Astrocyte (in vitro differentiated cells and primary cell): ENCODE results near the gene RABL2B.
"Not testable (repeated sequence)": the region's sequence is repeated elsewhere in the genome, so short reads cannot be mapped to it uniquely, and the experiment has no call there.

ENCODE experiments used
- EZH2 ChIP-seq: IDR thresholded peaks from 2 replicates; pipeline ENCODE4 v1.6.1; 2012; ENCODE audit warnings: mild to moderate bottlenecking, low read length, inconsistent platforms; ENCODE audit not compliant: insufficient read depth
- TF ChIP-seq, protein P1 (sequence below): IDR thresholded peaks from 2 replicates; pipeline ENCODE4 v1.5.1; 2011; ENCODE audit warnings: low read depth, mild to moderate bottlenecking, inconsistent platforms, low read length, moderate library complexity; ENCODE audit not compliant: insufficient read depth

DNA sequence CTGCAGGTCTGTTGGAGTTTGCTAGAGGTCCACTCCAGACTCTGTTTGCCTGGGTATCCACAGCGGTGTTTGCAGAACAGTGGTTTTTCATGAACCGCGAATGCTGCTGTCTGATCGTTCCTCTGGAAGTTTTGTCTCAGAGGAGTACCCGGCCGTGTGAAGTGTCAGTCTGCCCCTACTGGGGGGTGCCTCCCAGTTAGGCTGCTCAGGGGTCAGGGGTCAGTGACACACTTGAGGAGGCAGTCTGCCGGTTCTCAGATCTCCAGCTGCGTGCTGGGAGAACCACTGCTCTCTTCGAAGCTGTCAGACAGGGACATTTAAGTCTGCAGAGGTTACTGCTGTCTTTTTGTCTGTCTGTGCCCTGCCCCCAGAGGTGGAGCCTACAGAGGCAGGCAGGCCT, 27.0 kb downstream of the RABL2B start:
- TF ChIP-seq, protein P1, sequence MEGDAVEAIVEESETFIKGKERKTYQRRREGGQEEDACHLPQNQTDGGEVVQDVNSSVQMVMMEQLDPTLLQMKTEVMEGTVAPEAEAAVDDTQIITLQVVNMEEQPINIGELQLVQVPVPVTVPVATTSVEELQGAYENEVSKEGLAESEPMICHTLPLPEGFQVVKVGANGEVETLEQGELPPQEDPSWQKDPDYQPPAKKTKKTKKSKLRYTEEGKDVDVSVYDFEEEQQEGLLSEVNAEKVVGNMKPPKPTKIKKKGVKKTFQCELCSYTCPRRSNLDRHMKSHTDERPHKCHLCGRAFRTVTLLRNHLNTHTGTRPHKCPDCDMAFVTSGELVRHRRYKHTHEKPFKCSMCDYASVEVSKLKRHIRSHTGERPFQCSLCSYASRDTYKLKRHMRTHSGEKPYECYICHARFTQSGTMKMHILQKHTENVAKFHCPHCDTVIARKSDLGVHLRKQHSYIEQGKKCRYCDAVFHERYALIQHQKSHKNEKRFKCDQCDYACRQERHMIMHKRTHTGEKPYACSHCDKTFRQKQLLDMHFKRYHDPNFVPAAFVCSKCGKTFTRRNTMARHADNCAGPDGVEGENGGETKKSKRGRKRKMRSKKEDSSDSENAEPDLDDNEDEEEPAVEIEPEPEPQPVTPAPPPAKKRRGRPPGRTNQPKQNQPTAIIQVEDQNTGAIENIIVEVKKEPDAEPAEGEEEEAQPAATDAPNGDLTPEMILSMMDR = not testable (repeated sequence)
- TF ChIP-seq EZH2 = not testable (repeated sequence)
